OCI-LY1 (cell line): ENCODE measurements around the gene NPHP3.

Experiments used
- H2AFZ ChIP-seq: fragments of 200-600 bp; sonication (generic), shearing (Covaris generic); 2 replicates; pipeline ENCODE4 v1.6.0; 2014; ENCODE audit warnings: antibody characterized with exemption, mild to moderate bottlenecking, low read length
- H3F3A ChIP-seq: fragments of 200-600 bp; sonication (generic), shearing (Covaris generic); 2 replicates; pipeline ENCODE4 v1.6.0; 2014; ENCODE audit warnings: mild to moderate bottlenecking, antibody characterized with exemption, low read length, moderate library complexity; ENCODE audit not compliant: insufficient read depth
- H3K27ac ChIP-seq: fragments of 200-600 bp; sonication (generic); 2 replicates; pipeline ENCODE4 v1.5.1; 2014; ENCODE audit warnings: low read length, mixed run types, mild to moderate bottlenecking, low read depth; ENCODE audit not compliant: poor library complexity, severe bottlenecking
- H3K27me3 ChIP-seq: fragments of 200-600 bp; sonication (generic); 2 replicates; pipeline ENCODE4 v1.6.0; 2014; ENCODE audit warnings: antibody characterized with exemption, mild to moderate bottlenecking, low read length, moderate library complexity; ENCODE audit not compliant: insufficient read depth
- H3K36me3 ChIP-seq: fragments of 200-600 bp; sonication (generic); 2 replicates; pipeline ENCODE4 v1.6.1; 2014; ENCODE audit warnings: mild to moderate bottlenecking, antibody characterized with exemption, low read length, moderate library complexity, mixed read lengths; ENCODE audit not compliant: insufficient read depth
- H3K4me1 ChIP-seq: fragments of 200-600 bp; sonication (generic); 2 replicates; pipeline ENCODE4 v1.5.1; 2014; ENCODE audit warnings: mild to moderate bottlenecking, low read length, moderate library complexity; ENCODE audit not compliant: insufficient read depth, severe bottlenecking
- H3K4me2 ChIP-seq: fragments of 200-600 bp; sonication (generic), shearing (Covaris generic); 2 replicates; pipeline ENCODE4 v1.6.1; 2014; ENCODE audit warnings: low read length
- H3K4me3 ChIP-seq: fragments of 200-600 bp; sonication (generic); 2 replicates; pipeline ENCODE4 v1.5.1; 2014; ENCODE audit warnings: low read length, low read depth, mild to moderate bottlenecking, mixed read lengths; ENCODE audit not compliant: poor library complexity, severe bottlenecking
- H3K79me2 ChIP-seq: fragments of 200-600 bp; shearing (Covaris generic); 2 replicates; pipeline ENCODE4 v1.6.1; 2016; ENCODE audit warnings: mixed run types, low read length, mixed read lengths; ENCODE audit not compliant: insufficient read depth
- H3K9ac ChIP-seq: fragments of 200-600 bp; sonication (generic), shearing (Covaris generic); 2 replicates; pipeline ENCODE4 v1.6.1; 2014; ENCODE audit warnings: mild to moderate bottlenecking, low read length, mixed read lengths
- H3K9me2 ChIP-seq: fragments of 200-600 bp; sonication (generic), shearing (Covaris generic); 2 replicates; pipeline ENCODE4 v1.6.1; 2014; ENCODE audit warnings: low read depth, mild to moderate bottlenecking, low read length, mixed read lengths
- H3K9me3 ChIP-seq: fragments of 200-600 bp; shearing (Covaris generic); 2 replicates; pipeline ENCODE4 v1.6.1; 2014; ENCODE audit warnings: low read length, mixed read lengths
- H4K20me1 ChIP-seq: fragments of 200-600 bp; sonication (generic), shearing (Covaris generic); 2 replicates; pipeline ENCODE4 v1.6.0; 2016; ENCODE audit warnings: mild to moderate bottlenecking, low read length; ENCODE audit not compliant: insufficient read depth
- EZH2 ChIP-seq: fragments of 200-600 bp; sonication (generic), shearing (Covaris generic); IDR thresholded peaks from 2 replicates; pipeline ENCODE4 v1.8.0; 2017; ENCODE audit warnings: borderline replicate concordance, mixed run types, mild to moderate bottlenecking, antibody characterized with exemption, low read length, moderate library complexity, mixed read lengths
- TF ChIP-seq, protein P1 (sequence below): fragments of 200-600 bp; sonication (generic), shearing (Covaris generic); IDR thresholded peaks from 2 replicates; pipeline ENCODE4 v1.5.1; 2017; ENCODE audit warnings: mild to moderate bottlenecking, antibody characterized with exemption, low read length, moderate library complexity, mixed read lengths

NPHP3 gene

DNA sequence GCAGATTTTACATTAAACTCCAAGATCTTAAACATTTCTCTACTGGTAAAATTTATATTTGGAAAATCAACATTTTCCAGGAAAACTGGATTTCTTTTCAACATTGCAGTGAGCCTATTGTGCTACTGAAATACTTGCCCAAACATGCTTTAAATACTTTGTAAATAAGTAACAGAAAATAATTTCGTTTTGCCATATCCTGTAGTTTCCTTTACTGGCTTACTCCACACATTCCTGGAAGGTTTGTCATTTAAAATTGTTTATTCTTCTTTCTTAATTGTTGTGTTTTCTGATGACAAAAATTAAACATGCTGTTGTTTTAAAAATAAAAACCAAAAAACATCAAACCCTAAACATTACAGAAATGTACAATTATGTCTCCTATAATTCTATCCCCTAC, 84.6 kb downstream of the NPHP3 start:
- H3K79me2 ChIP-seq = no peaks in the 10 kb centered on the region

DNA sequence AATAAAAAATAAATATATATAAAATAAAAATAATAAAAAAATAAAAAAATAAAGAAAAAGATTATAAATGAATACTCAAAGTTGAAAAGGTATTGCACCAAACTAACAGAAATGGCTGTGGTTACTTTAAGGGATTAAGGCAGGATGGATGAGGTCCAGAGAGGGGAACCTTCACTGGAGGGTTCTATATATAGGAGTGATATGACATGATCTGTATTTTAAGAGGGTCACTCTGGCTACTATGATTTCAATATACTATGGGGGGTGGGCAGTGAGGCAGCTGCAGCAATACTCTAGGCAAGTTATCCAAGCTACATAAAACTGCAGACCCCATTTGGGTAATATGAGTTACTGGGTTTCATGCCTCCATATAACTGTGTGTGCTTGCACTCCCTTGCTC, 87.2 kb downstream of the NPHP3 start:
- no peaks in the 10 kb centered on the region for H3F3A ChIP-seq
- no peak for TF ChIP-seq EZH2
- TF ChIP-seq, protein P1, sequence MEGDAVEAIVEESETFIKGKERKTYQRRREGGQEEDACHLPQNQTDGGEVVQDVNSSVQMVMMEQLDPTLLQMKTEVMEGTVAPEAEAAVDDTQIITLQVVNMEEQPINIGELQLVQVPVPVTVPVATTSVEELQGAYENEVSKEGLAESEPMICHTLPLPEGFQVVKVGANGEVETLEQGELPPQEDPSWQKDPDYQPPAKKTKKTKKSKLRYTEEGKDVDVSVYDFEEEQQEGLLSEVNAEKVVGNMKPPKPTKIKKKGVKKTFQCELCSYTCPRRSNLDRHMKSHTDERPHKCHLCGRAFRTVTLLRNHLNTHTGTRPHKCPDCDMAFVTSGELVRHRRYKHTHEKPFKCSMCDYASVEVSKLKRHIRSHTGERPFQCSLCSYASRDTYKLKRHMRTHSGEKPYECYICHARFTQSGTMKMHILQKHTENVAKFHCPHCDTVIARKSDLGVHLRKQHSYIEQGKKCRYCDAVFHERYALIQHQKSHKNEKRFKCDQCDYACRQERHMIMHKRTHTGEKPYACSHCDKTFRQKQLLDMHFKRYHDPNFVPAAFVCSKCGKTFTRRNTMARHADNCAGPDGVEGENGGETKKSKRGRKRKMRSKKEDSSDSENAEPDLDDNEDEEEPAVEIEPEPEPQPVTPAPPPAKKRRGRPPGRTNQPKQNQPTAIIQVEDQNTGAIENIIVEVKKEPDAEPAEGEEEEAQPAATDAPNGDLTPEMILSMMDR = no peak
- H3K79me2 ChIP-seq = no peaks in the 10 kb centered on the region
- H3K9me2 ChIP-seq = peaks cover 4% of the 10 kb centered on the region; the same call in 1 of the 2 replicates
- H3K4me2 ChIP-seq = no peak overlapping the region
- no peak overlapping the region for H2AFZ ChIP-seq
- no peaks in the 10 kb centered on the region for H3K27me3 ChIP-seq
- H3K27ac ChIP-seq = no peak overlapping the region
- H3K9me3 ChIP-seq = no peaks in the 10 kb centered on the region
- H3K4me1 ChIP-seq = no peaks in the 10 kb centered on the region
- no peaks in the 10 kb centered on the region for H4K20me1 ChIP-seq
- H3K36me3 ChIP-seq = peaks cover 22% of the 10 kb centered on the region; the same call in 1 of the 2 replicates
- H3K9ac ChIP-seq = no peak overlapping the region
- H3K4me3 ChIP-seq = no peak overlapping the region

More for the DNA sequence above, 84.6 kb downstream of the NPHP3 start:
- H3K4me3 ChIP-seq = no peak overlapping the region
- no peaks in the 10 kb centered on the region for H3K9me3 ChIP-seq
- H3K27ac ChIP-seq = no peak overlapping the region
- H3K36me3 ChIP-seq = peaks cover 22% of the 10 kb centered on the region; the same call in 1 of the 2 replicates
- H4K20me1 ChIP-seq = no peaks in the 10 kb centered on the region
- no peaks in the 10 kb centered on the region for H3F3A ChIP-seq
- H2AFZ ChIP-seq = no peak overlapping the region
- H3K9me2 ChIP-seq = peaks cover 4% of the 10 kb centered on the region; the same call in 1 of the 2 replicates
- no peaks in the 10 kb centered on the region for H3K4me1 ChIP-seq
- no peak for TF ChIP-seq EZH2
- TF ChIP-seq, protein P1 = no peak
- no peak overlapping the region for H3K4me2 ChIP-seq
- H3K9ac ChIP-seq = no peak overlapping the region
- H3K27me3 ChIP-seq = no peaks in the 10 kb centered on the region
